SK-N-SH treated with all-trans-retinoic acid at 6 μM for 48 hours (cell line): ENCODE data around the gene RNU1-4.
"Not testable (repeated sequence)": the region's sequence is repeated elsewhere in the genome, so short reads cannot be mapped to it uniquely, and the experiment has no call there.

Experiments used
- ATAC-seq: fragments of 200-7000 bp; cut with Tn5 transposase; 3 replicates; pipeline ENCODE4 v1.9.1; 2020; ENCODE audit warnings: mild to moderate bottlenecking, moderate library complexity

Gene RNU1-4

DNA sequence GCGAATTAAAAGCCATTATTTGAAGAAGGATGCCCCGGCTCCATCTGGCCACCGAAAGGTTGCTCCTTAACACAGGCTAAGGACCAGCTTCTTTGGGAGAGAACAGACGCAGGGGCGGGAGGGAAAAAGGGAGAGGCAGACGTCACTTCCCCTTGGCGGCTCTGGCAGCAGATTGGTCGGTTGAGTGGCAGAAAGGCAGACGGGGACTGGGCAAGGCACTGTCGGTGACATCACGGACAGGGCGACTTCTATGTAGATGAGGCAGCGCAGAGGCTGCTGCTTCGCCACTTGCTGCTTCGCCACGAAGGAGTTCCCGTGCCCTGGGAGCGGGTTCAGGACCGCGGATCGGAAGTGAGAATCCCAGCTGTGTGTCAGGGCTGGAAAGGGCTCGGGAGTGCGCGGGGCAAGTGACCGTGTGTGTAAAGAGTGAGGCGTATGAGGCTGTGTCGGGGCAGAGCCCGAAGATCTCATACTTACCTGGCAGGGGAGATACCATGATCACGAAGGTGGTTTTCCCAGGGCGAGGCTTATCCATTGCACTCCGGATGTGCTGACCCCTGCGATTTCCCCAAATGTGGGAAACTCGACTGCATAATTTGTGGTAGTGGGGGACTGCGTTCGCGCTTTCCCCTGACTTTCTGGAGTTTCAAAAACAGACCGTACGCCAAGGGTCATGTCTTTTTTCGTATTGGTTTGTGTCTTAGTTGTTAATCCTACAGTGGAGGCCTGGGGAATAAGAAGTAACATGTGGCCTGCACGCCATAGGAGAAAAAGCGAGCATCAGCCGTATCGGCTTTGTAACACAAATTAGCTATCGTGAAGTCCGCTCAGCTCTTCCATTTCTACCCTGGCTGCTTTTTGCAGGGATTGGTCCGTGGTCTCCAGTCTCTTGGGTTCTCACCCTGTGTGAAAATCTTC lies at the start of gene RNU1-4:
Gene RNU1-4, plus strand, starts transcription at position 470 of the 918 bp plus-strand sequence.
- ATAC-seq: peak; percentile 100

GRCh38 chr1:16690971-16691682 lies 49.2 kb upstream of the RNU1-4 start:
- not testable (repeated sequence) for ATAC-seq

GRCh38 chr1:16692283-16692682 lies 48.0 kb upstream of the RNU1-4 start:
- ATAC-seq: not testable (repeated sequence)

DNA sequence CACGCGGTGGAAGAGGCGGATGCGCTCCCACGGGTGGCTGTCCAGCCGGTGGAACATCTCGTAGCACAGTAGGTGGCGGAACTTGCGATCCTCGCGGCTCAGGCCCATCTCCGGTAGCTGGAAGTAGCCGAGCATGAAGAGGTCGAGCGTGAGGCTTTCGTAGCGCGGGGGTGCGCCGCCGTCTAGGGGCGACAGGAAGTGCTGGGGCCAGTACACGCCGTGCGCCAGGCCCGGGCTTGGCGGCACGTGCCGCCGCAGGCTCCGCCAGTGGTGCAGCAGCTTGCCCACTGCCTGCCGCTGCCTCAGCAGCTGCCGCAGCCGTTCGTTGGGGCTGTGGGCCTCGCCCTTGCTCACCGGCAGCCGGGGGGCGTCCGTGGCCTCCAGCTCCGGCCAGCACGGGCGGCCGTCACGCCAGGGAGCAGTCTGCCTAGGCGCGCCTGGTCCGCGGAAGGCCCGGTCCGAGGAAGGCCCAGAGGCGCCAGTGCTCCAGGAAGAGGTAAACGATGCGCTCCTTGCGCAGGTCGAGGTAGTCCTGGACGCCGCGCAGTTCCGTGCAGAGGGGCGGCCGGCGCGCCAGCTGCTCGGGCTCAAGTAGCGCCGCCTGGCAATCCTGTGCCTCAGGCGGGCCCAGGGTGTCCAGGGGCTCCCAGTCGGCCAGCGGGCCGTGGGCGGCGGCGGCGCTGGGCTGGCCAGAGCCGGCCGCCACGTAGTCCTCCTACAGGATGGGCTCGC lies 47.4 kb upstream of the RNU1-4 start:
- ATAC-seq: peak; percentile 7; the same call in 2 of the 3 replicates

DNA sequence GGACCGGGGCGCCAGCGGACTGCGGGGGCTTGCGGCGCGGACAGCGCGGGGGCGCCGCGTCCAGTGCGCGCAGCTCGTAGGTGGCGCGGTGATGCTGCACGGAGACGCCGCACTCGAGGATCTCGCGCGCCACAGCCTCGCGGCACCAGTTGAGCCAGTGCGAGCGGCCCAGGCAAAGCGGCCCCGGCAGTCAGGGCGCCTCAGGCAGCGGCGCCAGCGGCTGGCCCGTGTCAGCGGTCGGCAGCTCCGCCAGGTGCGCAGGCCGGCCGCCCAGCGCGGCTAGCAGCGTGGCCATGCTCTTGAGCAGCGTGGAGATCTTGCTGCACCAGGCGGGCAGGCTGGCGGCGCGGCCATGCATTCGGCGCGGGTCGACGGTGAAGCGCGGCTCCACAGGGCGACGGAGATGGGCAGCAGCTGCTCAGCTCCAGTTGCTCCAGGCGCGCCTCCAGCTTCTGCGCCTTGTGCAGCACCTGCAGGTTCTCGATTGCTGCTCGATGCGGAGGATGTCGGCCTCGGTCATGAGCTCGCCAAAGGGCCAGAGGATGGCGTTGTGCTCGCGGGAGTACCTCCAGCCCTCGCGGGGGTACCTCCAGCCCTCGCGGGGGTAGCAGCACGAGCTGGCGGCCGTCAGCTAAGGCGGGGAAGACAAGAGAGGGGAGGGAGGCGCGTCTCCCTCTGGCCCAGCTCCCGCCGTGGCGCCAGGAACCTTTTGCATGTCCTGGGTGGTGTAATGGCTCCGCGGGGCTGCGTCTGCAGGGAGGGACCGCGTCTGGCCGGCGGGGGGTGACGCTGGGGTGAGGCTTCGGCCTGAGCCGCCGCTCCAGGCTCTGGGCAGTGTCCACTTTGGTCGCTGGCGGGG lies 46.6 kb upstream of the RNU1-4 start:
- peak; percentile 18 for ATAC-seq

DNA sequence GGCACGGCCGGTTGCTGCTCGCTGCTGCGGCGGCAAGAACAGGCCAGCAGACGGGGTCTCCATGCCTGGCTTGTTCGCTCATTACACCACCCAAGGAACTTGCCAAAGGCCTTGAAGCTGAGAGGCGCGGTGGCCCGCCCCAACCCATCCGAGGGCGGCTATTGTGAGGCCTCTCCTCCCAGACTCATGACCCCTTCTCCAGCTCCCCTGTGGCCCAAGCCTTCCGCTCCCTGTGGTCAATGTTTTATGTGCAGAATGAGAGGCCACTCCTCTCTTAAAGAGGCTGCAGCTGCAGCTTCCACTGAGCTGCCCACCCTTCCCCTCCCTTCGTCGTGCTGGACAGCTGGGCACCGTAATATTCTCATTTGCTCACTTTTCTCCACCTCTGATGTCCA lies 46.0 kb upstream of the RNU1-4 start:
- not testable (repeated sequence) for ATAC-seq

- not testable (repeated sequence) for ATAC-seq
Measured at GRCh38 chr1:16696507-16697150, 43.7 kb upstream of the RNU1-4 start.

GRCh38 chr1:16697152-16697551 lies 43.2 kb upstream of the RNU1-4 start:
- not testable (repeated sequence) for ATAC-seq

DNA sequence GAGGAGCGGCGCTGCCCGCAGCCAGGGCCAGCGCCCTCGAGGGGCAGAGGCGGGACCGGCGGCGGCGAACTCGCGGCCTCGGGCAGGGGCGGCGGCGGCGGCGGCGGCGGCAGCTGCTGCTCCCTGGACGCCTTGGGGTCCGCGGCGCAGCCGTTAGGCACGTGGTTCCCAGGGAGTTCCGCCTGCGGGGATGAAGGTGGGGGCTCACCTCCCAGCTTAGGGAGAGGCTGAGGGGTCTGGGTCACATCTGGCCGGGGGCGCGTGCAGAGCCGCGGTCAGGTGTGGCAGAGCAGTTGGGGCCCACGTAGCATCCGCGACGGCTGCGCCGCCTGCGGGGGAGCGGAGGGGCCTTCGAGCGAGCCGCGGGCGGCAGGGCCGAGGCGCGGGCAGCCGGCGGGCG lies 40.9 kb upstream of the RNU1-4 start:
- not testable (repeated sequence) for ATAC-seq

GRCh38 chr1:16700138-16700895 lies 40.0 kb upstream of the RNU1-4 start:
- ATAC-seq: not testable (repeated sequence)

DNA sequence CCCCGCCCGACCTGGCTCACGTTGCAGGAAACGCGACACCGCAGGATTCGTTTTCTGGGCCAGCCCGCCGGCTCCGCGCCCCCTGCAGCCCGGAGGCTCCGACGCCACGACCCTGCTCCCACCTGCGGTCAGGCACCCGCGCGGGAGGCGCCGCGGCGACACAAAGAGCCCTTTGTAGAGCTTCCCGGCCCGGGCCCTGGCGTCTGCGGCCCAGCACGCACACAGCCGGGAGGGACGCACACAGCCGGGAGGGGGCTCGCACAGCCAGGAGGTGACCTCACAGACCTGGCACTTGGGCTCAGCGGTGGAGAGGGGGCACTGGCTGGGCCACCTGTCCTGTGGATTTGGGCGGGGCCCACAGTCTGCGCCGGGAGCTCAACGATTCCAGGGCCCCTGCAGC lies 39.1 kb upstream of the RNU1-4 start:
- not testable (repeated sequence) for ATAC-seq

DNA sequence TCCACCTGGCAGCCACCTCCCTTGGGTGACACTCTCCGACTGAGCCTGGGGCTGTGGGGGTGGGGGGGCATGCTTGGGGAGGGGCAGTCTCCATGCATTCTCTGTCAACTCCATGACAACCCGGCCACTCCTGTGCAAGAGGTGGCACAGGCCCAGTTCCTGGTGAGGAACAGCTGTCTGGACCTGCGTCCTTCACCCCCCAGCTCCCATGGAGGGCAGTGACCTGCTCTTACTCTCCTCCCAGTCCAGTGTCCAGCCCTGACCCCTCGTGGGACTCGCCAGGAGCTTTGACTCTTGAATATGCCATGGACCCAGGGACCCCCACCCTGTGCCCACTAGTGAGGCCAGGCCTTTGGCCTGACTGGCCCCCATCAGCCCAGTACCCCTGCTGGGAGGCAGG lies 38.0 kb upstream of the RNU1-4 start:
- ATAC-seq: not testable (repeated sequence)

GRCh38 chr1:16703141-16703540 lies 37.2 kb upstream of the RNU1-4 start:
- peak; percentile 81 for ATAC-seq

GRCh38 chr1:16703602-16704001 lies 36.7 kb upstream of the RNU1-4 start:
- peak; percentile 21; the same call in 2 of the 3 replicates for ATAC-seq

- not testable (repeated sequence) for ATAC-seq
Measured at GRCh38 chr1:16704076-16704475, 36.2 kb upstream of the RNU1-4 start.

DNA sequence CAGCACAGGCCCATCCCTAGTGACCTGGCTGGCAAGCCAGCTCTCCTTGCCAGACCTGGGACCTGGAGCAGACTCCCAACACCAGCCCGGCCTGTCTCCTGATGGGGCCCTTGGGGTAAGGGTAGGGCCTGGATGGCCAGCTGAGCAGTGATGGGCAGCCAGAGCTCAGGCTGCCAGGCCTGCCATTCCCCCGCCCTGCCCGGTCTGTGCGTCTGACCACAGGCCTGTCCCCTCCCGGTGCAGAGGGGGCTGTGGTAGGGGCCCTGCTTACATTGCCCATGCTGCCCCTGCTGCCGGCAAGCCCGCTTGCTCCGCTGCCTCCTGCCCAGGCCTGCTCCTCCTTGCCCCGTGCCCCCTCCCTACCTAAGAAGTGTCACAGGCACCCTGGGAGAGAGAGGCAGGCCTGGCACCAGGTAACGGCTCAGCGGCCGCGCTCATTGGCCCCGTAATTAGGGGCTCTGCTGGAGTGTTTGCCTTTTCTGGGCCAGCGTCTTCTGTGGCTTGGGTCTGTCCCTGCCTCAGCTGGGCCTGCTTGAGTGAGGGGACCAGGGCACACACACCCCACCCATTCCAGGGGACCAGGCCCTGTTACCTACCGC lies 35.7 kb upstream of the RNU1-4 start:
- ATAC-seq: 0 out of 3 replicates have a peak, but pooled peaks have one; percentile 2

DNA sequence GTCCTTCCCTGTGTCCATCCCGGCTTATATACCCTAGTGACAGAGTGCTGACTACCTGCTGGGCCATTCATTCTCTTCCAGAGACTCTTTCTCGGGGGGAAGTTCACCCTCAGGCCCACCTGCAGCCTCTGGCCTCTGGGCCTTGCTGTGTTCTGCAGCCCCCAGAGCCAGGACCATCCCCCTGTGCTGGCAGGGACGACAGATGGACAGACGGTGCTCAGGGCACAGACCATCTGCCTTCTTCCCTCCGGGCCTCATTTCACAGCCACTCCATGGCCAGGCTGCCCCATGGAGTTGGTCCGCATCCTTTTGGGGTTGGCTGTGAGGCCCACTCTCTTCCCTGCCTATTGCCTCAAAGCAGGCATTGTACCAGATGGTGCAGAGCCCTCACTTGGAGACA lies 34.0 kb upstream of the RNU1-4 start:
- not testable (repeated sequence) for ATAC-seq

DNA sequence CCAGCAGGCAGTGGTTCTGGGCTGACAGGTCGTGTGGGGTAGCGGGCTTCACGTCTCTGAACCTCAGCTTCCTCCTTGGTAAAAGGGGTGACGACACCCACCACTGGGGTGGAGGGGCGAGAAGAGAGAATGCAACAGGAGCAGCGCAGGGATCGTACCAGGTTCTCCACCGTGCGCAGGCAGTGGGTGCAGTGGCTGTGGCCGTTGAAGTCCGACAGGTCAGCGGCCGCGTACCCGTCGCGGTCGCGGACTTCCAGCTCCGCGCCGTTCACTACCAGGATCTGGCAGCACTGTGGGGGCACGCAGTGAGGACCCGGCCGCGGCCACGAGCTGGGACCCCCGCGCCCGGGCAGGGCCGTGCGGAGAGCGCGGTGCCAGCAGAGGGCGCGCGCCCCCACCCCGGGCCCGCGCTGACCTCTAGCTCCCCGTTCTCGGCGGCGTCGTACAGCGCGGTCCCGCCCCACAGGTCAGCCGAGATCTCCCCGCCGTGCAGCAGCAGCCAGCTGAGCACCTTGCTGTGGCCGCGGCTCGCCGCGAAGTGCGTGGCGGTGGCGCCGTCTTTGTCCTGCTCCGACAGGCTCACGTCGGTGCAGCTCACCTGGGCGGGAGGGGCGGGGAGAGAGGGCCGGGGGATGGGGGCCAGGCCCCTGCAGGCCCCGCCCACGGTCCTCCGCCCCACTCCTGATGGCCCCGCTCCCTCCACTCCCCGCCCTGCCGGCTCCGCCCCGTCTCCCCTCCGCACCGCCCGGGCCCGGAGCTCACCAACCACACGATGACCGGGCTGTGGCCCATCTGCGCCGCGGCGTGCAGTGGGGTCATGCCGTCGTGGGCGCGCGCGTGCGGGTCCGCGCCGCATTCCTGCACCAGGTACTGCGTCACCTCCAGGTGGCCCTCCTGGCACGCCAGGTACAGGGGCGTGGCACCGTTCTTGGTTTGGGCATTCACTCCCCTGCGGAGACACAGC lies 32.9 kb upstream of the RNU1-4 start:
- peak; percentile 5; the same call in 2 of the 3 replicates for ATAC-seq

DNA sequence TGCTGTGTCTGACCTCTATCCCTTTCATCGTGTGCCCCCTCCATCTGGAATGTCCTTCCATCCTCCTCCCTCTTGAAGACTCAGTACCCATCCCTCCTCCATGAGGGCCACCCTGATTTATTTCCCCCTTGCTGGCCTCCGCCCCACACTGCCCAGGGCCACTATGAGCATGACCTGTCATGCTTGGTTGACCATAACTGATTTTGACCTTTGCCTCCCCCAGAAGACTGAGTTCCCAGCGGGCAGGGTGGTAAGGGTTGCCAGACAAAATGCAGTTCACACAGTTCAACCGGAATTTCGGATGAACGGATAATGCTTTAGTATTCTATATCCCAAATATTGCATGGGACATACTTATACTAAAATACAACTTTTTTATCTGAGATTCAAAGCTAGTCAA lies 31.6 kb upstream of the RNU1-4 start:
- not testable (repeated sequence) for ATAC-seq
